Forelimb muscle (tissue), 1 donor: ENCODE measurements around the gene IFNL2. TPM values are rescaled to one million over a fixed set of nuclear protein-coding genes. Genes with fewer than 3 reads are reported as not detected.
"Not testable (repeated sequence)": the region's sequence is repeated elsewhere in the genome, so short reads cannot be mapped to it uniquely, and the experiment has no call there.

Experiments
- DNase-seq: peaks from one replicate; pipeline ENCODE4 v3.0.0-alpha.2; 2013; ENCODE audit warnings: low read depth
- polyA plus RNA-seq: library from polyadenylated mRNA; unstranded; fragments of 120-200 nt; gene quantifications from one replicate; pipeline ENCODE4 v1.2.1, GENCODE V29; 2013; ENCODE audit not compliant: insufficient read length

The IFNL2 gene
- polyA plus RNA-seq, 1 donor = not detected

GRCh38 chr19:39297931-39298634 lies 29.9 kb downstream of the IFNL2 start:
- no peak for DNase-seq

GRCh38 chr19:39299404-39299803 lies 31.2 kb downstream of the IFNL2 start:
- DNase-seq = no peak

GRCh38 chr19:39299832-39300231 lies 31.6 kb downstream of the IFNL2 start:
- no peak for DNase-seq

GRCh38 chr19:39301021-39301420 lies 32.8 kb downstream of the IFNL2 start:
- DNase-seq = no peak

- DNase-seq = no peak
These were observed 33.4 kb downstream of the IFNL2 start for GRCh38 chr19:39301562-39301961.

- no peak for DNase-seq
These were observed 35.4 kb downstream of the IFNL2 start for GRCh38 chr19:39303373-39304184.

- DNase-seq = no peak
These were observed 36.0 kb downstream of the IFNL2 start for GRCh38 chr19:39304185-39304513.

GRCh38 chr19:39304701-39305571 lies 36.7 kb downstream of the IFNL2 start:
- no peak for DNase-seq

GRCh38 chr19:39306075-39306474 lies 37.9 kb downstream of the IFNL2 start:
- DNase-seq = no peak

GRCh38 chr19:39307046-39307821 lies 39.0 kb downstream of the IFNL2 start:
- peak; percentile 6 for DNase-seq

- DNase-seq = no peak
These were observed 39.8 kb downstream of the IFNL2 start for GRCh38 chr19:39307822-39308530.

- no peak for DNase-seq
These were observed 40.5 kb downstream of the IFNL2 start for GRCh38 chr19:39308531-39309304.

- not testable (repeated sequence) for DNase-seq
These were observed 41.1 kb downstream of the IFNL2 start for GRCh38 chr19:39309305-39309670.

- no peak for DNase-seq
These were observed 42.5 kb downstream of the IFNL2 start for GRCh38 chr19:39310558-39311311.

- no peak for DNase-seq
These were observed 46.0 kb downstream of the IFNL2 start for GRCh38 chr19:39314016-39314728.

GRCh38 chr19:39315933-39316332 lies 47.7 kb downstream of the IFNL2 start:
- DNase-seq = no peak

GRCh38 chr19:39316627-39317321 lies 48.6 kb downstream of the IFNL2 start:
- DNase-seq = no peak

- DNase-seq = no peak
These were observed 49.3 kb downstream of the IFNL2 start for GRCh38 chr19:39317476-39317875.
